Natural killer cell treated with Interleukin-12 subunit alpha and Interleukin-12 subunit beta and Interleukin-15 and Interleukin-18, amount 100 ng/mL, for 72 hours (primary cell): ENCODE measurements around the gene RBP5. TPM values are rescaled to one million over a fixed set of nuclear protein-coding genes. Genes with fewer than 3 reads are reported as not detected.
A peak's percentile ranks its signal among the peaks of the same experiment; 100 is the strongest.

Experiments
- ATAC-seq, 2 donors: fragments of 150-1000 bp; cut with Tn5 transposase in 1 of 2; sonication (Bioruptor Pico), chemical (Tn5 transposase) in 1 of 2; 2 replicates each; pipeline ENCODE4 v1.10.0; 2021
- DNase-seq: peaks from one replicate; pipeline ENCODE4 v3.0.0; 2022; ENCODE audit warnings: low spot score
- H3K27ac Mint-ChIP-seq, 2 donors: 1 replicate in 1 of 2; 2 replicates in 1 of 2; pipeline ENCODE4 v1.8.0; 2022; ENCODE audit warnings: mixed read lengths in 2 of 2, mild to moderate bottlenecking in 1 of 2, moderate library complexity in 1 of 2
- H3K27me3 Mint-ChIP-seq, 2 donors: 1 replicate in 1 of 2; 2 replicates in 1 of 2; pipeline ENCODE4 v1.8.0; 2022; ENCODE audit warnings: mixed read lengths in 2 of 2
- H3K36me3 Mint-ChIP-seq: one replicate; pipeline ENCODE4 v1.8.0; 2022; ENCODE audit warnings: mixed read lengths
- H3K4me1 Mint-ChIP-seq, 2 donors: 1 replicate in 1 of 2; 2 replicates in 1 of 2; pipeline ENCODE4 v1.8.0; 2022; ENCODE audit warnings: low read depth in 2 of 2, mixed read lengths in 2 of 2, mild to moderate bottlenecking in 1 of 2
- H3K4me3 Mint-ChIP-seq: one replicate; pipeline ENCODE4 v1.8.0; 2022; ENCODE audit warnings: mixed read lengths
- H3K9me3 Mint-ChIP-seq: 2 replicates; pipeline ENCODE4 v1.8.0; 2022; ENCODE audit warnings: mixed read lengths
- total RNA-seq, 2 donors: library from RNA; stranded (reverse); gene quantifications; one replicate each; pipeline ENCODE4 v1.2.3, GENCODE V29; 2022

Gene RBP5
- total RNA-seq, 2 donors from 2014 or later, result not detected

DNA sequence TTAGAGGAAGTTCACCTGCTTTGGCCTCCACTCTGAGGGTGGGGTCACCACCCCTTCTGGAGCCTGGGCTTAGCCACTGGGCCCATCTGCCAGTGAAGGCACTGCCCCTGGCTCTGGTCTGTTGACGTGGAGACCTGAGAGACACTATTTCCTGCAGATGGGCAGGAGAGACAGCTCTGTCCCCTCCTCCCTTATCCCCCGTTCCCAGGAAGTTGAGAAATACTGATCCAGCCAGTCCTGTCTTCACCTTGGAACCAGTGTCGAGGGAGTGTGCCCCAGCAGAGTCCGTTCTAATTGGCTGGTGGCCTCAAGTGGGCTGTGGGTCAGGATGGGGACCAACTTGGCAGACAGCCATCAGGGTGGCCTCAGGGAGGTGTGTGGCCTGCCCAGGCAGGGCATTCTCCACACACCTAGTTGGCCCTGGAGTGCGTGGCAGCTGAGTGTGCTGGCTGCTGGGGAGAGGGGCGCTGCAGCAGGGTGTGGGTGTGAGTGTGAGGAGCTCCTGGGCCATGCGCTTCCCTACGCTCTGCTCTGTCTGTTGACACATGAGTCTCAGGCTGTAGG is 26.9 kb upstream of the RBP5 start:
- peak in 1 of 2 donors; percentile 30 for ATAC-seq
- peaks cover 0 to 3% of the 10 kb centered on the region in 2 donors for H3K4me1 Mint-ChIP-seq
- H3K36me3 Mint-ChIP-seq, result no peaks in the 10 kb centered on the region
- no peak overlapping the region for H3K27ac Mint-ChIP-seq
- H3K4me3 Mint-ChIP-seq, result no peak overlapping the region
- H3K9me3 Mint-ChIP-seq, result no peaks in the 10 kb centered on the region
- no peaks in the 10 kb centered on the region for H3K27me3 Mint-ChIP-seq
- no peak for DNase-seq

DNA sequence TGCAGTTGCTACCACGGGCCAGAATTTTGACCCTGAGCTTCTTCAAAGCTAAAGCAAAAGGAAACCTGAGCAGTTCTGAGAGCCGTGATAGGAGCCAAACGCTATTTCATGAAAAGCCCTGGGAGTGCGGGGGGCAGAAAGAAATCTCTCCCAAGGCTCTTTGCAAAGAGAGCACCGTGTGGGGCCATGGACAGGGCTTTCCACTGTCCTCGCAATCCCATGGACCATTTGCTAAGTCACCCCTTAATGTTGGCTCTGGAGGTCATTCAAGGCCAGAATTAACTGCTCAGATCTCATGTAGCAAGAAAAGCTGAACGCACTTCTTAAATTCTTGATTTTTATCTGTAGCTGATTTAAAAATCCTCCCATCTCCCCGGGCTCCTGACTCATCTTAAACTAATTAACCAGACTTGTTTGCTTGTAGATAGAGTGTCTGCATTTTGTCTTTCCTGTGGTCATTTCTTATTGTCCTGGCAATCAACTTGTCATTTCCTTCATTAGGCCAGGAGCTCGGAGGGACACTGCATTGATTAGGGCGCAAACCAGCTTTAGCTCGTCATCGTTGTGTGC is 26.3 kb upstream of the RBP5 start:
- DNase-seq, result no peak
- no peaks in the 10 kb centered on the region for H3K9me3 Mint-ChIP-seq
- H3K27ac Mint-ChIP-seq, result no peak overlapping the region

DNA sequence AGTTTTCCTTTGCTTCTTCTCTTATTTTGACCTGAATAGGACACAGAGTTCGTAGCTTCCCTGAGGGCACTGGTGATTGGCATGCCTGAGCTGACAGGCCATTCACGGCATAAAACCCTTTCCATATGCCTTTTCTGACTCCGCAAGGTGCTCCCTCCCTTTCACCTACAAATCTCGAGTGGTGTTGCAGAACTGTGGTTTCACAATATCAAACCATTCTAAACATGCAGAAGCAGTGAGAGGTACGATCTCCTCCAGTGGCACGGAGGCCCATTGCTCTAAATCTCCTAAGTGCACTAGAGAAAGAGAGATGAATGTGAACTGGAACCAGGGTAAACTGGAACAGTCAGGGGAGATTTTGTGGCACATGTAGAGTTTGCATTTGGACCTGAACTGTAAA is 25.4 kb upstream of the RBP5 start:
- no peaks in the 10 kb centered on the region for H3K4me1 Mint-ChIP-seq
- H3K9me3 Mint-ChIP-seq, result no peaks in the 10 kb centered on the region
- no peak overlapping the region for H3K27ac Mint-ChIP-seq
- no peak for DNase-seq
- no peaks in the 10 kb centered on the region for H3K27me3 Mint-ChIP-seq
- no peak for ATAC-seq
- no peak overlapping the region for H3K4me3 Mint-ChIP-seq
- H3K36me3 Mint-ChIP-seq, result peaks cover 4% of the 10 kb centered on the region

More for the DNA sequence above, 26.3 kb upstream of the RBP5 start:
- H3K4me1 Mint-ChIP-seq, result no peaks in the 10 kb centered on the region
- H3K36me3 Mint-ChIP-seq, result peaks cover under 1% of the 10 kb centered on the region
- no peak overlapping the region for H3K4me3 Mint-ChIP-seq
- no peak for ATAC-seq
- H3K27me3 Mint-ChIP-seq, result no peaks in the 10 kb centered on the region

DNA sequence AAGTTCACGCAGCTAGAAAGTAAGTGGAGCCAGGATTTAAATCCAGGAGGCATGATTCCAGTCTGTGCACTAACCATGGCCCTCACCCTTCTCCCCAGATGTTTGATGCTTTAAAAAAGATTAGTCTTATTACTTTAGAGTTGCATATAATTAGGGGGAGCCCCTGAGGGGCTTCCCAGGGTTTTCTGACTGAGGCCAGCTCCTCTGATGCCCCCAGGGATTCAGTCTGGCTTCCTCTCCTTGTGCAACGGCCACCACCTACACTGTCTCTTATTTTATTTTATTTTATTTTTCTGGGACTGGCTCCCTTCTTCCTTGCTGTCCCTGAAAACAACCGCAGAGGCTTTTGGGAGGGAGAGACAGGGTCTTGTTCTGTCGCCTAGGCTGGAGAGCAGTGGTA is 24.1 kb upstream of the RBP5 start:
- H3K9me3 Mint-ChIP-seq, result no peaks in the 10 kb centered on the region
- no peaks in the 10 kb centered on the region for H3K27me3 Mint-ChIP-seq
- no peaks in the 10 kb centered on the region for H3K4me1 Mint-ChIP-seq
- ATAC-seq, result no peak
- no peak overlapping the region for H3K27ac Mint-ChIP-seq
- H3K36me3 Mint-ChIP-seq, result peaks cover 4% of the 10 kb centered on the region
- DNase-seq, result no peak
- H3K4me3 Mint-ChIP-seq, result no peak overlapping the region

DNA sequence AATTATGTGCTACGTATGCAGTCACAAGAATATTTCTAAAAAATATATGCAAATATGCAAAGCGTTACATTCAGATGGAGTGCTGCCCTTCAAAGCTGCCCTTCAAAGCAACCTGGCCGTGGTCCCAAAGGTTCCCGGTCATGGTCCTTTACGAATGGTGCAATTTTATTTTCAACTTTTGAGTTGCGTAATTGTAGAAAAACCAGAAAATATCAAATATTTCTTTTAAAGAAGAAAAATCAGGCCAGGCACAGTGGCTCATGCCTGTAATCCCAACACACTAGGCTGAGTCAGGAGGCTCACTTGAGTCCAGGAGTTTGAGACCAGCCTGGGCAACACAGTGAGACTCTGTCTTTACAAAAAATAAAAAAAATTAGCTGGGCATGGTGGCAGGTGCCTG is 22.8 kb upstream of the RBP5 start:
- H3K36me3 Mint-ChIP-seq, result peaks cover 4% of the 10 kb centered on the region
- no peak for ATAC-seq
- no peak overlapping the region for H3K27ac Mint-ChIP-seq
- no peak overlapping the region for H3K4me3 Mint-ChIP-seq
- H3K4me1 Mint-ChIP-seq, result no peaks in the 10 kb centered on the region
- no peak for DNase-seq
- H3K9me3 Mint-ChIP-seq, result no peaks in the 10 kb centered on the region
- H3K27me3 Mint-ChIP-seq, result no peaks in the 10 kb centered on the region

DNA sequence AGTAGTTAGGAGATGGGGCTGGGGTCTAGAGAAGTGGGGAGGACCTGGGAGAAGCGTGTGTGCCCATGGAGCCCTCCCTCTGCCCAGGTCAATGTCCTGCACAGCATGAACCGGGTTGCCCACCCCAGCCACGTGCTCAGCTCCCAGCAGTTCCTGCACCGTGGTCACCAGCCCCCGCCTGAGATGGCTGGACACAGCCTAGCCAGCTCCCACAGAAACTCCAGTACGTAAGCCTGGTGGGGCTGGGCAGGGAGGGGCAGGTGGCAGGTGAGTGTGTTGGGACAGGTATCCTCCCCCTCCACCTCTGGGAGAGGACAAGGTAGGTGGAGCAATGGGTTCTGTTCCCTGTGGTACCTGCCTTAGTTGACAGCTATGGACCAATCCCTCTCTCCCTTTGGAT is 22.2 kb upstream of the RBP5 start:
- Mint-ChIP-seq H3K27ac (no peak overlapping the region), H3K36me3 (peaks cover 4% of the 10 kb centered on the region), H3K9me3 (no peaks in the 10 kb centered on the region), H3K4me3 (no peak overlapping the region), H3K27me3 (no peaks in the 10 kb centered on the region), H3K4me1 (no peaks in the 10 kb centered on the region)
- ATAC-seq (peak in 1 of 2 donors; percentile 18), DNase-seq (no peak)

DNA sequence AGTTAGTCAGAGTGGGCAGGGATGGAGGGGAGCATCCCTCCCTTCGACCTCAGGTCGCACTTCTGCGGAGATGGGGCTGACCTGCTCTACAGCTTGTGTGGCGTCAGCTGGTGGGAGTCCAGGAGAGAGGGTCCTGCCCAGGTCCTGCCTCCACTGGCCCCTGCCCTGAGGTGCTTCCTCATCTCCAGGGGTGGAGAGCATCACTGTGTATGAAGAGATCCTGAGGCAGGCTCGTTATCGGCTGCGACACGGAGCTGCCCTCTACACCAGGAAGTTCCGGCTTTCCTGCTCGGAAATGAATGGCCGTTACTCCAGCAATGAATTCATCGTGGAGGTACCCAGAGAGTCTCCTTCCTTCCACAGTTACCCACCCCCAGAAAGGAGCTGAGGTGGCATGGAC is 21.7 kb upstream of the RBP5 start:
- Mint-ChIP-seq H3K27ac (no peak overlapping the region), H3K36me3 (peaks cover 4% of the 10 kb centered on the region), H3K9me3 (no peaks in the 10 kb centered on the region), H3K4me3 (no peak overlapping the region), H3K27me3 (no peaks in the 10 kb centered on the region), H3K4me1 (no peaks in the 10 kb centered on the region)
- ATAC-seq, result no peak
- no peak for DNase-seq

DNA sequence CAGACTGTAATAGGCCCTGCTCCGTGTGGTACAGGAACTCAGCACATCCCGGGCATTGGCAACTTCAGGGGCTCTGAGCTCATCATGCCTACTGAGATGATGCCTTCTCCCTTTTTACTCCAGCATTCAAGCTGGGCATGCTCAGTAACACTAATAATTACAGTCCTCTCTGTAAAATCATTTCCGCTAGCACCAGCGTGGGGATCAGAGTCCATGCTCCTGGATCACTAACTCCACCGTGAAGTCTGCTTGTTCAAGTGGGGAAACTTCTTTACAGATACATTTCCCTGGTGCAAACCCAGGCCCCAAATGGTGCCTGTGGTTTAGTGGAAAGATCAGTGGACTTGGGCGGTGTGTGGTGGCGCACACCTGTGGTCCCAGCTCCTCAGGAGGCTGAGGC is 18.2 kb upstream of the RBP5 start:
- DNase-seq, result no peak
- Mint-ChIP-seq H3K27ac (no peak overlapping the region), H3K27me3 (no peaks in the 10 kb centered on the region), H3K4me1 (peaks cover 0 to 3% of the 10 kb centered on the region in 2 donors), H3K4me3 (no peak overlapping the region), H3K36me3 (peaks cover 4% of the 10 kb centered on the region), H3K9me3 (no peaks in the 10 kb centered on the region)
- no peak for ATAC-seq

DNA sequence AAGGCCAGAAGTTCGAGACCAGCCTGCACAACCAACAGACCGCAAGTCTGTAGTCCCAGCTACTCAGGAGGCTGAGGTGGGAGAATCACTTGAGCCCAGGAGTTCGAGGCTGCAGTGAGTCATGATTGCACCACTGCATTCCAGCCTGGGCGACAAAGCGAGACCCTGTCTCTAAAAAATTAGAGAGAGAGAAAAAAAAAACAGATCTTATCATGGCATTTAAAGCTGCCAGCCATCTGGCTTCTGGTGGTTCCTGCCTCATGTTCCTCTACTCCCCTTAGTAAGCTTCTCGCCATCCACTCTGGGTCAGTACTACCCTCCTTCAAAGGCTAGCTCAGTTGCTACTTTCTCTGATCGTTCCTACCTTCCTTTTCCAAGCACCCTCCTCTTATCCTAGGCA is 17.5 kb upstream of the RBP5 start:
- Mint-ChIP-seq H3K4me3 (no peak overlapping the region), H3K9me3 (no peaks in the 10 kb centered on the region), H3K27me3 (no peaks in the 10 kb centered on the region), H3K27ac (no peak overlapping the region), H3K36me3 (peaks cover 4% of the 10 kb centered on the region), H3K4me1 (peaks cover 0 to 6% of the 10 kb centered on the region in 2 donors)
- DNase-seq (no peak), ATAC-seq (no peak)

DNA sequence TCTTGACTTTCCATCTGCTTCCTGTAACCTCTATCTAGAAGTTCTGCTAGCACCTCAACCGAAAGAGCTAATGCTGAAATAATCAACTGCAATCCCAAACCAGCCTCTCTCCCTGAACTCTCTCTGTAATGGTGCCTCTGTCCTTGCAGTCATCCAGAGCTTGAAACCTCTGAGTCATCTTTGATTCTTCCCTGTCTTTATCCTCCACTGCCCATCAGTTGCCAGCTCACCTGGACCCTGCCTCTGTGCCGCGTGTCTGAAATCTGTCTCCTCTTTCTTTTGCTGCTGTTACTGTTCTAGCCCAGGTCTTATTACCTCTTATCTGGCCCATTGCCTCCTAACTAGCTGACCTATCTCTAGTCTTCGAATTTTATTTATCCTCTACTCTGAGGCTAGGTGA is 17.0 kb upstream of the RBP5 start:
- Mint-ChIP-seq H3K36me3 (peaks cover 4% of the 10 kb centered on the region), H3K27me3 (no peaks in the 10 kb centered on the region), H3K4me1 (peaks cover 0 to 6% of the 10 kb centered on the region in 2 donors), H3K4me3 (no peak overlapping the region), H3K9me3 (no peaks in the 10 kb centered on the region), H3K27ac (no peak overlapping the region)
- DNase-seq (no peak), ATAC-seq (no peak)

DNA sequence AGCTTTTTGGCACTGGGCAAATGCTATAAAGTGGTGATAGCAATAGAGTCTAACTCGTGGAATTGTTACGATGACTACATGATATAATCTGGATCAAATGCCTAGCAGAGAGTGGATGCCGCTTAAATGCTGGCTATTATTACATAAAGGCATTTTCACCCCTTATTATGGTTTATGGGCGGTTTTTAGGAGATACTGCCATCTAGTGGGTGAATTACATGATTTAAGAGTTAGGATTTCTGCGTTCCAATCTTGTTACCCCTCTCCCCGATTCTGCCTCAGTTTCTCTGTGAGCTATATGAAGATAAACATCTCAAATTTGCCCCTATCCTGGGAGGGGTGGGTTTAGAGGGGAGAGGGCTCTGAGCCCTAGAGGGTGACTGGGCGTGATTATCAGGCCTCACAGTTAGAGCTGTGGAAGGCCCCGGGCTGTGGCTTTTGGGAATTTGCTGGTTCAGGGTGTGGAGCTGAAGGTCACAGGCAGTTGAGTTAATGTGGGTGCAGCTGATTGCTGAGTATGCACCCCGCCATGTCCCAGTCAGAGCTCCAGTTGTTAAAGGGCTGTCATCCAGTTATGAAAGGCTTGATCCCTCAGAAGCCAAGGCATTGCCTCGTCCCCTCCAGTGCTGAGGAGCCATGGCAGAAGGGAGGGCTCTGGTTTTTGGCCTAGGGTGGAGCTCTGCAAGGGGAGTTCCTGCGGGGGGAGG is 15.9 kb upstream of the RBP5 start:
- ATAC-seq (no peak), DNase-seq (no peak)
- no peak overlapping the region for H3K4me3 Mint-ChIP-seq
- no peak overlapping the region for H3K27ac Mint-ChIP-seq
- no peaks in the 10 kb centered on the region for H3K9me3 Mint-ChIP-seq
- H3K4me1 Mint-ChIP-seq, result peaks cover 0 to 6% of the 10 kb centered on the region in 2 donors
- no peaks in the 10 kb centered on the region for H3K27me3 Mint-ChIP-seq
- H3K36me3 Mint-ChIP-seq, result no peaks in the 10 kb centered on the region

DNA sequence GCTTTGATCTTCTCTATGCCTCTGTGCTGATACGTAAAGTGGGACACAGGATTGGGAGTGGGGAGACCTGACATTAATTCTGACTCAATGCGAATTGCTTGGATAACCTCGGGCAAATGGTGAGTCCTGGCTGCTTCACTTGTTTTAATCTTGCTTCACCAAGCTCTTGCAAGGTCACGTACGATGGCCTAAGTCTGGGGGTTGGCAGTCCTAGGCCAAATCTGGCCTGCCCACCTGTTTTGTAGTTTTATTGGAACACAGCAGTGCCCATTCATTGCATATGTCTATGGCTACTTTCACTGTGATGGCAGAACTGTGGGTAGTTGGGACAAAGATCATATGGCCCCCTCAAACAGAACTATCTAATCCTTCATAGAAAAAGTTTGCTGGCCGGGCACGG is 14.9 kb upstream of the RBP5 start:
- Mint-ChIP-seq H3K4me3 (no peak overlapping the region), H3K9me3 (no peaks in the 10 kb centered on the region), H3K4me1 (peaks cover 0 to 6% of the 10 kb centered on the region in 2 donors), H3K36me3 (no peaks in the 10 kb centered on the region), H3K27me3 (no peaks in the 10 kb centered on the region), H3K27ac (no peak overlapping the region)
- peak; percentile 58 for DNase-seq
- no peak for ATAC-seq

DNA sequence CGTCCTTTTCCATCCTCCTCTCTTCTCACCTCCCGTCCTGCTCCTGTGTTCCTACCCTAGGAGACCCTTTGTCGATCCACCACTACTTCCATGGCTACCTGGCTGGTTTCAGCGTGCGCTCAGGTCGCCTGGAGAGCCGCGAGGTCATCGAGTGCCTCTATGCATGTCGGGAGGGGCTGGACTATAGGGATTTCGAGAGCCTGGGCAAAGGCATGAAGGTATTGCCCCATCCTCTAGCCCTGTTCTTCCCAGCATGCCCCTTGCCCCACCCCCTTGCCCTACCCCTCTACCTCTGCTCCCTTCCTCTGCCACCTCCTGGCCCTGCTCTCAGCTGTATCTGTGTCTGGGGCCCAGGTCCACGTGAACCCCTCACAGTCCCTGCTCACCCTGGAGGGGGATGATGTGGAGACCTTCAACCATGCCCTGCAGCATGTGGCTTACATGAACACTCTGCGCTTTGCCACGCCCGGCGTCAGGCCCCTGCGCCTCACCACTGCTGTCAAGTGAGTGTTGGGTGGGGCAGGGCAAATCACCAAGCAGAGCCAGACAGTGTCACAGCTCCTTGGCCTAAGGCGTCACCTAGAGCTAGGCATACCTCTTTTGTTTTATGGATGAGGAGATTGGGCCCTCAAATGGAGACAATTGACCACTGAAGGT is 14.2 kb upstream of the RBP5 start:
- no peak overlapping the region for H3K4me3 Mint-ChIP-seq
- no peaks in the 10 kb centered on the region for H3K27me3 Mint-ChIP-seq
- peak in 1 of 2 donors; percentile 28 for ATAC-seq
- no peak overlapping the region for H3K27ac Mint-ChIP-seq
- peaks cover 0 to 6% of the 10 kb centered on the region in 2 donors for H3K4me1 Mint-ChIP-seq
- H3K9me3 Mint-ChIP-seq, result no peaks in the 10 kb centered on the region
- peak; percentile 46 for DNase-seq
- no peaks in the 10 kb centered on the region for H3K36me3 Mint-ChIP-seq

DNA sequence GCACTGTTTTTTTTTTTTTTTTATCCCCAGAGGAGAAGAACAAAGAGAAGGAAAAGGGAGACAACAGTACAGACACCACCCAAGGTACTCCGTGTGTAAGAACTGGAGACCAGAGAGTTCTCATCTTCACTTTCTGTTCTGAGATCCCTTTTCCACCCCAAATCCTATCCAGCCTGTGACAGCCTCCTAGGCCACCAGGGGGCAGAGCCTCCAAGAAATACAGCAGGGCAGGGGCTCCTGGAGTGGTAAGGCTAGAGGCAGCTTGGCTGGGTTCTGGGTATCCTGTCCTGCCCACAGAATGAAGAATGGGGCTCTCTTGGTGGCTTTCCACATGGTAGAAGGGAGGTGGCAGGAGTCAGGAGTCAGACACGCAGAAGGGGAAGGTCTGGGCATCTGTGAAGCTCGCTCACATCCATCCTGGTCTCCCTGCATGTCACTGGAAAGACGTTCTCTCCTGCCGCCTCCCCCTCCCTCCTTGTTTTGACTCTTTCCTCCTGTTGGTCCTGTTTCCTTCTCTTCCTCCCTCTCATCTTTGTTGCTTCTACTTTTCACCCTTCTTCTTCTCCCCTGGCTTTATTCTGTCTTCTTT is 13.5 kb upstream of the RBP5 start:
- Mint-ChIP-seq H3K36me3 (no peaks in the 10 kb centered on the region), H3K9me3 (no peaks in the 10 kb centered on the region), H3K4me3 (no peak overlapping the region), H3K27me3 (no peaks in the 10 kb centered on the region), H3K4me1 (peaks cover 0 to 6% of the 10 kb centered on the region in 2 donors), H3K27ac (no peak overlapping the region)
- ATAC-seq (peak; percentile 67 to 72), DNase-seq (peak; percentile 64)
